K562 (cell line): ENCODE results near the gene ZNF488. TPM values are rescaled to one million over a fixed set of nuclear protein-coding genes. Genes with fewer than 3 reads are reported as not detected.

Experiments used
- ATAC-seq: fragments of 200-7000 bp; cut with Tn5 transposase; 3 replicates; pipeline ENCODE4 v1.9.1; 2020; ENCODE audit warnings: moderate library complexity
- BruUV-seq: library from RNA; stranded (reverse); fragments of 400-500 nt; replicated peaks from 2 replicates; lab custom pipeline; 2021; lab: Mats Ljungman, UMichigan
- CTCF ChIA-PET: fragments of 300-600 bp; formaldehyde crosslinking; extraction: SDS; loops from one replicate; lab custom pipeline; 2021; ENCODE audit warnings: low intra/inter-chr PET ratio; lab: Yijun Ruan, JAX
- POLR2A ChIA-PET: fragments of 300-600, 350-650 bp; sonication (Branson Sonifier 250); formaldehyde crosslinking; extraction: SDS; loops from one replicate; lab custom pipeline; 2021; ENCODE audit warnings: antibody characterized with exemption, inconsistent platforms; lab: Yijun Ruan, JAX
- DNase-seq, 4 experiments: peaks; one replicate each; pipeline versions ENCODE4 v3.0.0 to v3.0.0-alpha.2; 2011 to 2018; ENCODE audit warnings: low spot score in 3 of 4, mixed read lengths in 3 of 4; ENCODE audit errors: extremely low read depth in 1 of 4
- FAIRE-seq: peaks from 2 replicates; lab custom pipeline; 2011; peaks lifted over from hg19 to GRCh38; lab: Jason Lieb, UNC
- H2AFZ ChIP-seq: 2 replicates; pipeline ENCODE4 v1.6.0; 2011; ENCODE audit warnings: low read depth, low read length, control low read depth, inconsistent platforms
- H3K27ac ChIP-seq: fragments of 200-600 bp; 3 replicates; pipeline ENCODE4 v1.8.0; 2011; ENCODE audit warnings: low read depth, mild to moderate bottlenecking, control low read depth, inconsistent platforms, low read length, moderate library complexity, mixed read lengths; ENCODE audit errors: extremely low read depth
- H3K27me3 ChIP-seq, 2 experiments: fragments of 300-600 bp in 1 of 2; 2 replicates in 1 of 2; 3 replicates in 1 of 2; pipeline versions ENCODE4 v1.6.0 to v1.8.0; 2011; ENCODE audit warnings: inconsistent platforms in 2 of 2, low read length in 2 of 2, mild to moderate bottlenecking in 1 of 2, mixed read lengths in 1 of 2, moderate library complexity in 1 of 2; ENCODE audit not compliant: control insufficient read depth in 2 of 2, insufficient read depth in 2 of 2
- H3K36me3 ChIP-seq: fragments of 300-600 bp; 3 replicates; pipeline ENCODE4 v1.8.0; 2011; ENCODE audit warnings: mild to moderate bottlenecking, low read length, inconsistent platforms; ENCODE audit not compliant: control insufficient read depth, insufficient read depth
- H3K4me1 ChIP-seq, 2 experiments: fragments of 200-600 bp in 1 of 2; replicated peaks in 1 of 2; 2 replicates in 1 of 2; 3 replicates in 1 of 2; pipeline versions ENCODE4 v1.5.1 to v1.8.0; 2011; ENCODE audit warnings: inconsistent platforms in 2 of 2, low read length in 2 of 2, mild to moderate bottlenecking in 1 of 2, mixed read lengths in 1 of 2, moderate library complexity in 1 of 2; ENCODE audit not compliant: control insufficient read depth in 2 of 2, insufficient read depth in 2 of 2
- H3K4me2 ChIP-seq: 2 replicates; pipeline ENCODE4 v1.6.1; 2011; ENCODE audit warnings: low read length, control low read depth, inconsistent platforms, mixed read lengths; ENCODE audit not compliant: insufficient read depth
- H3K4me3 ChIP-seq: fragments of 200-600 bp; sonication (generic), shearing (Covaris generic); 2 replicates; pipeline ENCODE4 v1.5.1; 2016; ENCODE audit warnings: control low read depth, inconsistent platforms
- H3K79me2 ChIP-seq: fragments of 200-600 bp; 3 replicates; pipeline ENCODE4 v1.8.0; 2011; ENCODE audit warnings: low read length, inconsistent platforms; ENCODE audit not compliant: control insufficient read depth, insufficient read depth
- H3K9ac ChIP-seq, 2 experiments: 2 replicates each; pipeline versions ENCODE4 v1.6.0 to v1.6.1; 2011; ENCODE audit warnings: low read depth in 2 of 2, low read length in 2 of 2, control low read depth in 1 of 2, inconsistent platforms in 1 of 2, mild to moderate bottlenecking in 1 of 2, mixed read lengths in 1 of 2; ENCODE audit not compliant: insufficient read depth in 1 of 2
- H3K9me1 ChIP-seq: one replicate; pipeline ENCODE4 v1.6.0; 2011; ENCODE audit warnings: inconsistent platforms, mild to moderate bottlenecking, low read length, moderate library complexity; ENCODE audit not compliant: control insufficient read depth, insufficient read depth
- H3K9me3 ChIP-seq: replicated peaks from 2 replicates; pipeline ENCODE4 v1.5.1; 2011; ENCODE audit warnings: low read depth, low read length, inconsistent platforms; ENCODE audit not compliant: control insufficient read depth, insufficient read depth
- H4K20me1 ChIP-seq: replicated peaks from 2 replicates; pipeline ENCODE4 v1.6.1; 2011; ENCODE audit warnings: low read length, inconsistent platforms, mixed read lengths; ENCODE audit not compliant: control insufficient read depth, insufficient read depth
- ATF1 ChIP-seq, 2 experiments: fragments of 450-650 bp in 1 of 2; IDR thresholded peaks; 2 replicates each; pipeline ENCODE4 v1.6.1; 2016; ENCODE audit warnings: missing compliant biosample characterization in 1 of 2, missing genetic modification characterization in 1 of 2
- CBX2 ChIP-seq: fragments of 200-600 bp; sonication (generic); IDR thresholded peaks from one replicate; pipeline ENCODE4 v1.6.1; 2012; ENCODE audit warnings: mild to moderate bottlenecking, low read length, inconsistent platforms; ENCODE audit not compliant: insufficient read depth, poor library complexity, severe bottlenecking
- CXXC5 ChIP-seq: fragments of 250-450 bp; sonication (Bioruptor Pico); IDR thresholded peaks from 2 replicates; pipeline ENCODE4 v1.8.0; 2022; ENCODE audit warnings: inconsistent platforms, mild to moderate bottlenecking, moderate library complexity
- FOXK1 ChIP-seq: sonication (generic); formaldehyde crosslinking; IDR thresholded peaks from 2 replicates; pipeline ENCODE4 v1.8.0; 2022; ENCODE audit warnings: missing genetic modification reagents, mild to moderate bottlenecking, borderline replicate concordance
- MAFG ChIP-seq: fragments of 450-650 bp; conservative IDR thresholded peaks from 2 replicates; pipeline ENCODE4 v1.6.1; 2016; ENCODE audit warnings: missing genetic modification characterization, missing compliant biosample characterization
- MEIS2 ChIP-seq: fragments of 450-650 bp; IDR thresholded peaks from 2 replicates; pipeline ENCODE4 v1.6.1; 2014; ENCODE audit warnings: mild to moderate bottlenecking; ENCODE audit not compliant: partially characterized antibody
- NFIC ChIP-seq: fragments of 450-650 bp; IDR thresholded peaks from 2 replicates; pipeline ENCODE4 v1.6.1; 2017; ENCODE audit warnings: mild to moderate bottlenecking, inconsistent platforms
- PBX2 ChIP-seq, 2 experiments: IDR thresholded peaks in 1 of 2; conservative IDR thresholded peaks in 1 of 2; 2 replicates each; pipeline ENCODE4 v1.6.1; 2016; ENCODE audit warnings: low read depth in 2 of 2, mild to moderate bottlenecking in 1 of 2, missing compliant biosample characterization in 1 of 2, missing genetic modification characterization in 1 of 2, moderate library complexity in 1 of 2
- RBM14 ChIP-seq: fragments of 200-400 bp; formaldehyde crosslinking; IDR thresholded peaks from 2 replicates; pipeline ENCODE4 v1.6.1; 2018; ENCODE audit warnings: low read depth, mild to moderate bottlenecking, low read length, moderate library complexity, borderline replicate concordance; ENCODE audit not compliant: insufficient read depth
- STAG1 ChIP-seq: sonication (generic); formaldehyde crosslinking; IDR thresholded peaks from 2 replicates; pipeline ENCODE4 v1.5.0; 2020; ENCODE audit warnings: missing genetic modification reagents, borderline replicate concordance
- STAT5B ChIP-seq: fragments of 250-450 bp; sonication (Bioruptor Pico); IDR thresholded peaks from 2 replicates; pipeline ENCODE4 v1.8.0; 2021; ENCODE audit warnings: mild to moderate bottlenecking, inconsistent platforms
- TAF15 ChIP-seq: fragments of 200-400 bp; formaldehyde crosslinking; IDR thresholded peaks from 2 replicates; pipeline ENCODE4 v1.6.1; 2017; ENCODE audit warnings: mild to moderate bottlenecking, low read depth, low read length, moderate library complexity
- ZEB2 ChIP-seq: fragments of 450-650 bp; IDR thresholded peaks from 2 replicates; pipeline ENCODE4 v1.6.1; 2016
- ZNF12 ChIP-seq: sonication (generic); formaldehyde crosslinking; IDR thresholded peaks from 2 replicates; pipeline ENCODE4 v1.4.0; 2020; ENCODE audit warnings: mild to moderate bottlenecking, missing genetic modification reagents
- whole genome bisulfite sequencing: fragments of 100-300 bp; shearing (Covaris generic); methylation state at CpG from one replicate; pipeline ENCODE4 v1.1.6; 2016; ENCODE audit warnings: low coverage, mixed read lengths; ENCODE audit not compliant: insufficient coverage; ENCODE audit errors: missing lambda C conversion rate; 5-methylcytosine and 5-hydroxymethylcytosine counted together
- in situ Hi-C: fragments of 300-500 bp; cut with MboI; formaldehyde crosslinking; loops from 4 replicates; pipeline ENCODE4 v1.15.0; 2018; ENCODE audit warnings: inconsistent platforms, mixed read lengths
- intact Hi-C: fragments of 100-400 bp; cut with micrococcal nuclease; formaldehyde crosslinking; loops from 2 replicates; pipeline ENCODE4 v1.14.2; 2022
- polyA plus RNA-seq, 8 experiments: library from polyadenylated mRNA; depleted of rRNA in 4 of 8; stranded (reverse) in 5 of 8; unstranded in 3 of 8; fragments of >200 nt; fragmentation: Nextera tagmentation in 2 of 8; fragmentation: Illumina TruSeq in 1 of 8; extraction: Ambion mirVana in 2 of 8; extraction: Trizol in 1 of 8; gene quantifications; 2 replicates each; pipeline versions ENCODE4 v1.2.1 to v1.2.3, GENCODE V29; 2011 to 2014; ENCODE audit warnings: inconsistent platforms in 1 of 8, missing spikeins in 1 of 8
- total RNA-seq, 7 experiments: library from RNA; depleted of rRNA in 6 of 7; stranded (reverse); fragments of >200 nt in 6 of 7; fragmentation: Illumina TruSeq in 2 of 7; extraction: Trizol in 2 of 7; gene quantifications; 2 replicates each; pipeline versions ENCODE4 v1.2.1 to v1.2.3, GENCODE V29; 2011 to 2021; ENCODE audit warnings: low replicate concordance in 1 of 7
- TF ChIP-seq, protein P1 (sequence below): fragments of 250-450 bp; sonication (Bioruptor Pico); IDR thresholded peaks from 2 replicates; pipeline ENCODE4 v1.8.0; 2021; ENCODE audit warnings: moderate library complexity, mild to moderate bottlenecking, inconsistent platforms
- TF ChIP-seq, protein P2 (sequence below): fragments of 450-650 bp; IDR thresholded peaks from 2 replicates; pipeline ENCODE4 v1.6.1; 2016

Gene ZNF488
- total and polyA plus RNA-seq, 9 of the 15 experiments (the other 6 are each of a cell fraction or from before 2014, with no cell fraction given), result 0.03 to 0.09 (median 0.05) TPM; not detected in 3

DNA sequence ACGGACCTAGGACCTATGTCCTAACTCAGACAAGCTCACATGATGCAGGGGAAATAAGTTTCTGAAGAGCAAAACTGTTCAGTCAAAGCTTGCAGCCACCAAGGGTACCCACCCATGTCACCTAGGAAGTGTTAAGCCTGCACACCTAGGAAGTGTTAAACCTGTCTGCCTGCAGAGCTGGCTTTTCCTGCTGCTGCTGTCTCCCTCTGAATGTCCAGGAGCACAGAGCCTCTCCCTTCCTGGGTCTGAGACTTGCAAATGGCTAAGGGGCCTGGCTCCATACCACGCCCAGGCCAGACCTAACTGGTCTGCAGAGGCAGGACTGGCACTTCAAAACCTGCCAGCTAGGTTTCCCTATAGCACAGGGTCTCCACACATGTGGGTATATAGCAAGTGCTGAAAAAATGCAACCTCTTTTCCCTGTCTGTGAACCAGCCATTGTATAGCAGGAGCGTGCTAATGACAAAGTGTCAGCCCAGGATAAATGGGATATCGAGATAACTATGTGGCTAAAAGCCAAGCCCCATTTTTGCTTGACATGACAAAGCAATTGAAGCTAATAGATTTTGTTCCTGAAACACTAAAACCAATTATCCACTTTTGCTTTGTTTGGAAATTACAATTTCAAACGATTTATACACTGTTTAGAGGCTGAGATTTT is 60.3 kb downstream of the ZNF488 start:
- H3K4me1 ChIP-seq, result peaks cover 40 to 41% of the 10 kb centered on the region in 2 experiments
- H3K36me3 ChIP-seq, result no peaks in the 10 kb centered on the region
- BruUV-seq, result no TSS peak
- ChIA-PET POLR2A (interaction anchor here (0.8 to 2.6 kb wide), 5 partner anchors 8 to 20 kb away, joined by 3 to 11 read pairs (median 3); no protein-coding TSS in a partner anchor), CTCF (interaction anchor here (0.9 kb wide), 1 partner anchor 12 kb away, joined by 3 read pairs; no protein-coding TSS in a partner anchor)
- FAIRE-seq (no peak), ATAC-seq (no peak), DNase-seq (no peak)
- peak overlapping the region; percentile 8; the same call in 1 of the 2 replicates for H3K4me2 ChIP-seq
- no peak overlapping the region for H3K27ac ChIP-seq
- in situ Hi-C loops, result no loop called here
- H3K9me1 ChIP-seq, result no peaks in the 10 kb centered on the region
- H3K27me3 ChIP-seq, result no peaks in the 10 kb centered on the region
- H2AFZ ChIP-seq, result peak overlapping the region; percentile 25; the same call in 1 of the 2 replicates
- peak overlapping the region in 1 of 2 experiments; percentile 64; a peak in 1 of 4 replicates for H3K9ac ChIP-seq
- H3K4me3 ChIP-seq, result no peak overlapping the region
- no peaks in the 10 kb centered on the region for H4K20me1 ChIP-seq
- intact Hi-C loops, result no loop called here
- H3K79me2 ChIP-seq, result no peaks in the 10 kb centered on the region
- 28% methylated on average over 5 of the region's 5 CpGs for WGBS
- H3K9me3 ChIP-seq, result no peaks in the 10 kb centered on the region
- TF ChIP-seq ZNF12 (CRISPR knock-in tag) (no peak), ATF1 (CRISPR knock-in tag; IDR thresholded peaks at IDR 0.05) (no peak), ATF1 (tag; IDR thresholded peaks at IDR 0.05) (no peak), FOXK1 (CRISPR knock-in tag) (no peak), RBM14 (no peak), NFIC (peak; percentile 64), TAF15 (no peak), ZEB2 (no peak), CBX2 (no peak), PBX2 (CRISPR knock-in tag; IDR thresholded peaks at IDR 0.05; ENCODE audit: low read depth) (no peak), PBX2 (tag; conservative IDR thresholded peaks at IDR 0.05; ENCODE audit: low read depth) (peak; percentile 88), CXXC5 (CRISPR knock-in tag) (no peak), MAFG (tag) (0 out of 2 replicates have a peak, but pooled peaks have one; percentile 5), STAT5B (CRISPR knock-in tag) (no peak), STAG1 (CRISPR knock-in tag) (no peak), MEIS2 (peak; percentile 87)
- TF ChIP-seq, protein P1, sequence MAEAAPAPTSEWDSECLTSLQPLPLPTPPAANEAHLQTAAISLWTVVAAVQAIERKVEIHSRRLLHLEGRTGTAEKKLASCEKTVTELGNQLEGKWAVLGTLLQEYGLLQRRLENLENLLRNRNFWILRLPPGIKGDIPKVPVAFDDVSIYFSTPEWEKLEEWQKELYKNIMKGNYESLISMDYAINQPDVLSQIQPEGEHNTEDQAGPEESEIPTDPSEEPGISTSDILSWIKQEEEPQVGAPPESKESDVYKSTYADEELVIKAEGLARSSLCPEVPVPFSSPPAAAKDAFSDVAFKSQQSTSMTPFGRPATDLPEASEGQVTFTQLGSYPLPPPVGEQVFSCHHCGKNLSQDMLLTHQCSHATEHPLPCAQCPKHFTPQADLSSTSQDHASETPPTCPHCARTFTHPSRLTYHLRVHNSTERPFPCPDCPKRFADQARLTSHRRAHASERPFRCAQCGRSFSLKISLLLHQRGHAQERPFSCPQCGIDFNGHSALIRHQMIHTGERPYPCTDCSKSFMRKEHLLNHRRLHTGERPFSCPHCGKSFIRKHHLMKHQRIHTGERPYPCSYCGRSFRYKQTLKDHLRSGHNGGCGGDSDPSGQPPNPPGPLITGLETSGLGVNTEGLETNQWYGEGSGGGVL (CRISPR knock-in tag), result no peak
- TF ChIP-seq, protein P2, sequence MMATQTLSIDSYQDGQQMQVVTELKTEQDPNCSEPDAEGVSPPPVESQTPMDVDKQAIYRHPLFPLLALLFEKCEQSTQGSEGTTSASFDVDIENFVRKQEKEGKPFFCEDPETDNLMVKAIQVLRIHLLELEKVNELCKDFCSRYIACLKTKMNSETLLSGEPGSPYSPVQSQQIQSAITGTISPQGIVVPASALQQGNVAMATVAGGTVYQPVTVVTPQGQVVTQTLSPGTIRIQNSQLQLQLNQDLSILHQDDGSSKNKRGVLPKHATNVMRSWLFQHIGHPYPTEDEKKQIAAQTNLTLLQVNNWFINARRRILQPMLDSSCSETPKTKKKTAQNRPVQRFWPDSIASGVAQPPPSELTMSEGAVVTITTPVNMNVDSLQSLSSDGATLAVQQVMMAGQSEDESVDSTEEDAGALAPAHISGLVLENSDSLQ, result 0 out of 2 replicates have a peak, but pooled peaks have one; percentile 25
